GM19025 (cell line): ENCODE results near the gene DYNC2LI1.

ENCODE experiments used
- ATAC-seq: cut with Tn5 transposase; IDR thresholded peaks from one replicate; pipeline ENCODE4 v1.9.1; 2021; ENCODE audit warnings: mild to moderate bottlenecking, low read depth, moderate library complexity; ENCODE audit not compliant: unreplicated experiment

The DYNC2LI1 gene

DNA sequence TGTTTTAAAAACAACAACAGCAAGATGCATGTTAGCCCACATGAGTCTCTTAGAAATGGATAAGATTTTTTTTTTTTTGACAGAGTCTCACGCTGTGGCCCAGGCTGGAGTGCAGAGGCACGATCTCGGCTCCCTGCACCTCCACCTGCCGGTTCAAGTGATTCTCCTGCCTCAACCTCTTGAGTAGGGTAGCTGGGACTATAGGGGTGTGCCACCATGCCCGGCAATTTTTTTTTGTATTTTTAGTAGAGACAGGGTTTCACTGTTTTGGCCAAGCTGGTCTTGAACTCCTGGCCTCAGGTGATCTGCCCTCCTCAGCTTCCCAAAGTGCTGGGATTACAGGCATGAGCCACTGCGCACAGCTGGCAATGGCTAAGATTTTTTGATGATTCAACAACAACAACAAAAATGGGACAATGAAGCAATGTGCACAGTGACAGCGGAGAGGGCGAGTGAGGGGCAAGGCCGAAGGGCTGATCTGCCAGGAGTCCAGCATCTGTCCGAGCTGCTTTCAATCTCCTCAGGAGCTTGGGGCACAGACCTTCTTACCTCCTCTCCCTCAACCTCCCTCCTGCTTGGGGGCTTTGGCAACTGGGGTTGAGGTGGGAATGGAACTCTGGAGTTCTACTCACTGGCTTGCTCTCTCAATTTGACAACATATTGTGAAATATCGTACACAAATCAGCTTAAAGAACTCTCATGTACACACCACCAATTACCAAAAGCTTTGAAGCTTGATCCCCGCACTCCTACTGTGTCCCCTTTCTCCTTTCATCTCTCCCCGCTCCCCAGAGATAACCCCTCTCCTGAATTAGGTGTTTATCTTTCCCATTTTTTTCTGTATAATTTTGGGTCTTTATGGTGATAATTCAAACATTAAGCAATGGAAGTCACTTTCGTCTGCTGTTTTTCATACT lies 68.4 kb downstream of the DYNC2LI1 start:
- ATAC-seq = no peak

GRCh38 chr2:43842866-43843226 lies 69.0 kb downstream of the DYNC2LI1 start:
- ATAC-seq = no peak

- ATAC-seq = no peak
These were observed 71.3 kb downstream of the DYNC2LI1 start for GRCh38 chr2:43845181-43845580.

GRCh38 chr2:43846140-43846793 lies 72.4 kb downstream of the DYNC2LI1 start:
- ATAC-seq = no peak

- no peak for ATAC-seq
These were observed 74.4 kb downstream of the DYNC2LI1 start for GRCh38 chr2:43848214-43848613.

DNA sequence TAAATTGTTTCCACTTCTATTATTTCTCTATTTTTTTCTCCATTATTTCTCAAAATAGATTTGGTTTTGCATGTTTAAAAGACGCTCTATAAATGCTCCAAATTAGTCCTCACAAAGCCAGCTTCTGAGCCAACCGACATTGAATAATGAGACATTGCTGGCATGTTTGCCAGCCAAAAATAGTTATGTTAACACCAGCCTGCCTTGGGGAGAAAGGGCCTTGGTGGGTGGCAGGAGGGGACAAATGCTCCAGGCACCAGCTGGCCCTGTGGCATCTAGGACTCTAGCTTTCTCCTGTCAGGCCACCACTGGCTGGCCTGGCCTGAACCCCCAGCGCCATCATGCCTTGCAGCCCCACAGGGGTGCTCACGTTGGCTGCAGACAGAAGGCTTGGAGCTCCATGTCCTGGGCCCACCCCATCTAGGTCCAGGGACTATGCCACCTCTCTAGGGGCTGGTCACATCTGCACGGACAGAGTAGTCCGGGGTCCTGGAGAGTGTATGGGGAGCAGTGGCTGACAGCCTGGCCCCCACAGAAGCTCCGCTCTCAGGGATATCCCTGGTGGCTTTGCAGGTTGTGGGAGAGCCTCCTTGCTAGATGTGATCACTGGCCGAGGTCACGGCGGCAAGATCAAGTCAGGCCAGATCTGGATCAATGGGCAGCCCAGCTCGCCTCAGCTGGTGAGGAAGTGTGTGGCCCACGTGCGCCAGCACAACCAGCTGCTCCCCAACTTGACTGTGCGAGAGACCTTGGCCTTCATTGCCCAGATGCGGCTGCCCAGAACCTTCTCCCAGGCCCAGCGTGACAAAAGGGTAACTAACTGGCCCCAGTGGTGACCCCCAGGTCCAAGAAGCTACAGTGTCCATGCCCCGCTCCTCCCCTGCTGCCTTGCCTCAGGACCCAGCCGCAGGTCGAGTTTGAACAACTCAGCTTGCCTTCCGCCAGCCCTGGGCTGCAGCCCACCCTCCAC lies 77.5 kb downstream of the DYNC2LI1 start:
- no peak for ATAC-seq

DNA sequence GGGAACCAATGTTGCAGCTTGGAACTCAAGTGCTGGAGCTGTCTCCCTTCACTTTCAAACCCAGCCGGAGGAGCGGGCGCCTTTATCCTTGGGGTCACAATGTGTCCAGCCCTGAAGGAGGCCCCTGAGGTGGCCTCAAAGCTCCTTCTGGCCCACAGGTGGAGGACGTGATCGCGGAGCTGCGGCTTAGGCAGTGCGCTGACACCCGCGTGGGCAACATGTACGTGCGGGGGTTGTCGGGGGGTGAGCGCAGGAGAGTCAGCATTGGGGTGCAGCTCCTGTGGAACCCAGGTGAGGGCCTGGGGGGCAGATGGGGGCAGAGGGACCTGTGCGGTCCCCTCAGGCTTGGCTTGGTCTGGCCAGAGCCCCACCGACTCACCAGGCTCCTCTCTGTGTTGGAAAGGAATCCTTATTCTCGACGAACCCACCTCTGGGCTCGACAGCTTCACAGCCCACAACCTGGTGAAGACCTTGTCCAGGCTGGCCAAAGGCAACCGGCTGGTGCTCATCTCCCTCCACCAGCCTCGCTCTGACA lies 78.4 kb downstream of the DYNC2LI1 start:
- no peak for ATAC-seq

- ATAC-seq = no peak
These were observed 79.6 kb downstream of the DYNC2LI1 start for GRCh38 chr2:43853141-43854081.

DNA sequence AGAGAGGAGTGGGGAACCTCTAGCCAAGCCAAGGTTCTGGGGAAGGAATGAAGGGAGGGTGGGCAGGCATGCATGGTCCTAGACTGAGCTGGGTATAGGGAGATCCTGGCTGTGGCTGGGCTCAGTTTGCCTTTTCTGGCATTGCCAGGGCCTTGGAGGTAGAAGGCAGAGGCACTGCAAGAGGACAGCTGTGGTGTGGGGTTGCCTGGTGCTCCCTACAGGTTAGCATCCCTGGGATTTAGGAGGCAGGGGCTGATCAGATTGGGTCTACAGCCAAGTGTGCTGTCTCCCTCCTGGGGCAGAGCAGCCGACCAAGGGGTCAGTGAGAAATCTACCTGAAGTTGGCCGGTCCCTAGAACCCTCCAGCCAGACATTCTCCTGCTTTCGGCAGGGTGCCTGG lies 80.8 kb downstream of the DYNC2LI1 start:
- ATAC-seq = no peak

DNA sequence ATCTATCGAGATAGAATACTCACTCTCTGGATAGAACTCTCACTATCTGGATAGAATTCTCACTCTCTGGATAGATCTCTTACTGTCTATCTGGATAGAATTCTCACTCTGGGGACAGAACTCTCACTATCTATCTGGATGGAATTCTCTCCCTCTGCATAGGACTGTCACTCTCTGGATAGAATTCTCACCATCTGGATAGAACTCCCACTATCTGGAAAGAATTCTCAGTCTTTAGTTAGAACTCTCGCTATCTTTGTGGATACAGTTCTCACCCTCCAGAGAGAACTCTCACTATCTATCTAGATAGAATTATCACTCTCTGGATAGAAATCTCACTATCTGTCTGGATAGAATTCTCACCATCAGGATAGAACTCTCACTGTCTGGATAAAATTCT lies 81.5 kb downstream of the DYNC2LI1 start:
- ATAC-seq = no peak
